IMR-90 (cell line): ENCODE results near the gene HNRNPLL.

Experiments used
- CTCF ChIP-seq: conservative IDR thresholded peaks from 2 replicates; pipeline ENCODE4 v1.5.1; 2012; ENCODE audit warnings: mild to moderate bottlenecking, low read depth, low read length, improper control_type of control experiment
- ELK1 ChIP-seq: fragments of 150-350 bp; IDR thresholded peaks from 2 replicates; pipeline ENCODE4 v1.6.1; 2016; ENCODE audit warnings: low read depth, mild to moderate bottlenecking, low read length, moderate library complexity, borderline replicate concordance
- FOS ChIP-seq: fragments of 150-350 bp; IDR thresholded peaks from 2 replicates; pipeline ENCODE4 v1.6.1; 2016; ENCODE audit warnings: low read depth, low read length
- POLR2A ChIP-seq: IDR thresholded peaks from 2 replicates; pipeline ENCODE4 v1.6.1; 2012; ENCODE audit warnings: mild to moderate bottlenecking, low read depth, low read length
- RCOR1 ChIP-seq: IDR thresholded peaks from 2 replicates; pipeline ENCODE4 v1.6.1; 2012; ENCODE audit warnings: mild to moderate bottlenecking, low read length, improper control_type of control experiment; ENCODE audit not compliant: insufficient replicate concordance
- RFX5 ChIP-seq: IDR thresholded peaks from 2 replicates; pipeline ENCODE4 v1.8.0; 2012; ENCODE audit warnings: low read depth, mild to moderate bottlenecking, low read length, moderate library complexity
- SMC3 ChIP-seq: fragments of 150-350 bp; IDR thresholded peaks from 2 replicates; pipeline ENCODE4 v1.6.1; 2016; ENCODE audit warnings: low read depth, mild to moderate bottlenecking, antibody characterized with exemption, low read length, moderate library complexity
- USF2 ChIP-seq: fragments of 150-350 bp; IDR thresholded peaks from 2 replicates; pipeline ENCODE4 v1.6.1; 2017; ENCODE audit warnings: mild to moderate bottlenecking, antibody characterized with exemption, low read length, low read depth

- TF ChIP-seq CTCF (no peak), POLR2A (no peak), RCOR1 (no peak), RFX5 (no peak), ELK1 (no peak), FOS (no peak), USF2 (no peak), SMC3 (no peak)
Measured at GRCh38 chr2:38547791-38548190, 54.9 kb downstream of the HNRNPLL start.
